HepG2 (cell line): ENCODE measurements around the gene AQP6. TPM values are rescaled to one million over a fixed set of nuclear protein-coding genes. Genes with fewer than 3 reads are reported as not detected.

ENCODE experiments used
- ATAC-seq: fragments of 200-7000 bp; cut with Tn5 transposase; 3 replicates; pipeline ENCODE4 v1.9.1; 2020; ENCODE audit warnings: mild to moderate bottlenecking, moderate library complexity
- BruUV-seq: library from RNA; stranded (reverse); fragments of 400-500 nt; replicated peaks from 2 replicates; lab custom pipeline; 2021; lab: Mats Ljungman, UMichigan
- CTCF ChIA-PET: fragments of 300-600 bp; formaldehyde crosslinking; extraction: SDS; loops from one replicate; lab custom pipeline; 2021; ENCODE audit warnings: low total read pairs, inconsistent platforms, low intra/inter-chr PET ratio; lab: Yijun Ruan, JAX
- POLR2A ChIA-PET: fragments of 350-600 bp; sonication (Branson Sonifier 250); formaldehyde crosslinking; loops from one replicate; lab custom pipeline; 2020; ENCODE audit warnings: antibody characterized with exemption, inconsistent platforms; lab: Yijun Ruan, JAX
- DNase-seq: peaks from one replicate; pipeline ENCODE4 v3.0.0-alpha.2; 2015; ENCODE audit warnings: low spot score
- FAIRE-seq: peaks from 3 replicates; lab custom pipeline; 2011; peaks lifted over from hg19 to GRCh38; lab: Jason Lieb, UNC
- H2AFZ ChIP-seq: one replicate; pipeline ENCODE4 v1.6.1; 2011; ENCODE audit warnings: low read length, inconsistent platforms
- H3K27ac ChIP-seq: fragments of 300-600 bp; 3 replicates; pipeline ENCODE4 v1.8.0; 2011; ENCODE audit warnings: mixed run types, mild to moderate bottlenecking, mixed read lengths, low read length, inconsistent platforms; ENCODE audit not compliant: insufficient read depth; ENCODE audit errors: extremely low read length
- H3K27me3 ChIP-seq, 2 experiments: fragments of 200-600 bp in 1 of 2; 2 replicates in 1 of 2; 3 replicates in 1 of 2; pipeline versions ENCODE4 v1.6.0 to v1.8.0; 2011; ENCODE audit warnings: low read length in 2 of 2, mild to moderate bottlenecking in 2 of 2, moderate library complexity in 2 of 2, inconsistent platforms in 1 of 2; ENCODE audit not compliant: insufficient read depth in 2 of 2, control insufficient read depth in 1 of 2
- H3K36me3 ChIP-seq, 2 experiments: fragments of 200-600 bp in 1 of 2; replicated peaks in 1 of 2; 2 replicates in 1 of 2; 3 replicates in 1 of 2; pipeline versions ENCODE4 v1.5.1 to v1.8.0; 2011; ENCODE audit warnings: low read length in 2 of 2, inconsistent platforms in 1 of 2; ENCODE audit not compliant: insufficient read depth in 2 of 2, control insufficient read depth in 1 of 2
- H3K4me1 ChIP-seq: 2 replicates; pipeline ENCODE4 v1.5.1; 2012; ENCODE audit warnings: low read length, inconsistent platforms; ENCODE audit not compliant: insufficient read depth
- H3K4me2 ChIP-seq: 2 replicates; pipeline ENCODE4 v1.6.0; 2011; ENCODE audit warnings: low read depth, low read length, inconsistent platforms
- H3K4me3 ChIP-seq, 3 experiments: fragments of 200-600 bp in 1 of 3; sonication (generic), shearing (Covaris generic) in 1 of 3; replicated peaks in 1 of 3; 2 replicates each; pipeline ENCODE4 v1.5.1; 2011 to 2016; ENCODE audit warnings: low read length in 3 of 3, inconsistent platforms in 2 of 3, low read depth in 2 of 3, mild to moderate bottlenecking in 2 of 3, control low read depth in 1 of 3, mixed read lengths in 1 of 3; ENCODE audit not compliant: insufficient read depth in 1 of 3
- H3K79me2 ChIP-seq: one replicate; pipeline ENCODE4 v1.6.1; 2011; ENCODE audit warnings: low read length, inconsistent platforms; ENCODE audit not compliant: insufficient read depth
- H3K9ac ChIP-seq: 2 replicates; pipeline ENCODE4 v1.6.0; 2011; ENCODE audit warnings: mild to moderate bottlenecking, low read depth, low read length, inconsistent platforms; ENCODE audit not compliant: insufficient read depth
- H3K9me3 ChIP-seq: 2 replicates; pipeline ENCODE4 v1.5.1; 2012; ENCODE audit warnings: mild to moderate bottlenecking, low read length
- H4K20me1 ChIP-seq: 2 replicates; pipeline ENCODE4 v1.6.0; 2011; ENCODE audit warnings: inconsistent platforms, mild to moderate bottlenecking, low read length, moderate library complexity; ENCODE audit not compliant: insufficient read depth
- ARHGAP35 ChIP-seq: sonication (generic); formaldehyde crosslinking; IDR thresholded peaks from 2 replicates; pipeline ENCODE4 v1.9.0; 2022; ENCODE audit warnings: mild to moderate bottlenecking, inconsistent platforms, moderate library complexity, missing genetic modification reagents, borderline replicate concordance
- CSRNP1 ChIP-seq: sonication (generic); formaldehyde crosslinking; IDR thresholded peaks from 2 replicates; pipeline ENCODE4 v1.8.1; 2023; ENCODE audit warnings: mild to moderate bottlenecking, missing genetic modification reagents
- SNRNP70 ChIP-seq: fragments of 200-400 bp; formaldehyde crosslinking; IDR thresholded peaks from 2 replicates; pipeline ENCODE4 v1.6.1; 2017; ENCODE audit warnings: mild to moderate bottlenecking, low read depth, low read length, moderate library complexity
- ZBTB42 ChIP-seq: sonication (generic); formaldehyde crosslinking; IDR thresholded peaks from 2 replicates; pipeline ENCODE4 v1.5.0; 2020; ENCODE audit warnings: mild to moderate bottlenecking, missing genetic modification reagents
- ZBTB46 ChIP-seq: sonication (generic); formaldehyde crosslinking; IDR thresholded peaks from 2 replicates; pipeline ENCODE4 v1.4.0; 2020; ENCODE audit warnings: mild to moderate bottlenecking, missing genetic modification reagents, borderline replicate concordance
- ZBTB7A ChIP-seq: sonication (generic); formaldehyde crosslinking; IDR thresholded peaks from 2 replicates; pipeline ENCODE4 v1.8.0; 2022; ENCODE audit warnings: mild to moderate bottlenecking, missing genetic modification reagents
- ZMAT3 ChIP-seq: sonication (generic); formaldehyde crosslinking; conservative IDR thresholded peaks from 2 replicates; pipeline ENCODE4 v1.7.0; 2021; ENCODE audit warnings: missing genetic modification reagents
- ZNF616 ChIP-seq: sonication (generic); formaldehyde crosslinking; IDR thresholded peaks from 2 replicates; pipeline ENCODE4 v1.5.0; 2020; ENCODE audit warnings: low read depth, mild to moderate bottlenecking, missing genetic modification reagents
- ZZZ3 ChIP-seq: sonication (generic); formaldehyde crosslinking; IDR thresholded peaks from 2 replicates; pipeline ENCODE4 v1.4.0; 2020; ENCODE audit warnings: missing genetic modification reagents, mild to moderate bottlenecking, borderline replicate concordance
- WGBS: methylation state at CpG from one replicate; pipeline ENCODE4 v1.1.6; 2017; ENCODE audit warnings: low lambda C conversion rate; 5-methylcytosine and 5-hydroxymethylcytosine counted together
- in situ Hi-C: cut with HindIII; loops from 2 replicates; pipeline ENCODE4 v1.10.0; 2017; ENCODE audit warnings: low pct_unique_long_range_greater_than_20kb; ENCODE audit not compliant: extremely low pct_ligation_motif_present
- intact Hi-C: fragments of 100-400 bp; cut with micrococcal nuclease; formaldehyde crosslinking; loops from one replicate; pipeline ENCODE4 v1.10.0; 2022; ENCODE audit not compliant: unreplicated experiment
- polyA plus RNA-seq, 8 experiments: library from polyadenylated mRNA; depleted of rRNA in 3 of 8; stranded (reverse) in 7 of 8; unstranded in 1 of 8; fragments of >200 nt; fragmentation: Illumina TruSeq in 4 of 8; extraction: Trizol in 4 of 8; gene quantifications; 2 replicates each; pipeline versions ENCODE4 v1.2.1 to v1.2.3, GENCODE V29; 2011 to 2016; ENCODE audit warnings: low read depth in 4 of 8, missing spikeins in 1 of 8, mixed read lengths in 1 of 8; ENCODE audit not compliant: insufficient read depth in 1 of 8
- total RNA-seq, 5 experiments: library from RNA; depleted of rRNA; stranded (reverse); fragments of >200 nt; fragmentation: Illumina TruSeq; extraction: Trizol; gene quantifications; 2 replicates each; pipeline ENCODE4 v1.2.3, GENCODE V29; 2016; ENCODE audit warnings: low read depth in 1 of 5

Gene AQP6
- total and polyA plus RNA-seq, 2 of the 13 experiments (the other 11 are each of a cell fraction or from before 2014, with no cell fraction given), result 0.32 to 1.3 TPM

GRCh38 chr12:49952391-49953055 lies 20.2 kb upstream of the AQP6 start:
- WGBS, result no CpG with 5 or more reads among the region's 1 CpG
- no peak for DNase-seq
- H3K4me1 ChIP-seq, result no peaks in the 10 kb centered on the region
- no peaks in the 10 kb centered on the region for H4K20me1 ChIP-seq
- intact Hi-C loops (no loop called here), in situ Hi-C loops (no loop called here)
- BruUV-seq, result no TSS peak
- no peak overlapping the region for H3K27ac ChIP-seq
- H2AFZ ChIP-seq, result no peak overlapping the region
- no peak overlapping the region for H3K4me3 ChIP-seq
- no peak for ATAC-seq
- FAIRE-seq, result no peak
- H3K4me2 ChIP-seq, result no peak overlapping the region
- TF ChIP-seq ZBTB42 (CRISPR knock-in tag) (no peak), ZBTB46 (CRISPR knock-in tag) (no peak), ARHGAP35 (no peak), ZNF616 (CRISPR knock-in tag) (no peak), SNRNP70 (no peak), ZBTB7A (no peak), ZZZ3 (CRISPR knock-in tag) (no peak), CSRNP1 (no peak), ZMAT3 (CRISPR knock-in tag) (no peak)
- POLR2A ChIA-PET, result no interaction called here
- peaks cover 7 to 34% of the 10 kb centered on the region in 2 experiments; a peak in 3 of 5 replicates for H3K27me3 ChIP-seq
- CTCF ChIA-PET, result no interaction called here
- no peak overlapping the region for H3K9ac ChIP-seq
- no peaks in the 10 kb centered on the region for H3K9me3 ChIP-seq
- H3K79me2 ChIP-seq, result no peaks in the 10 kb centered on the region
- no peaks in the 10 kb centered on the region for H3K36me3 ChIP-seq
